Fibroblast of mammary gland (primary cell): ENCODE results near the gene KCNAB3.
A peak's percentile ranks its signal among the peaks of the same experiment; 100 is the strongest.
"Not testable (repeated sequence)": the region's sequence is repeated elsewhere in the genome, so short reads cannot be mapped to it uniquely, and the experiment has no call there.

ENCODE experiments used
- DNase-seq: peaks from one replicate; pipeline ENCODE4 v3.0.0-alpha.2; 2010; ENCODE audit warnings: low read depth
- H3K4me3 ChIP-seq: 2 replicates; pipeline ENCODE4 v1.5.1; 2011; ENCODE audit warnings: low read depth, mild to moderate bottlenecking, low read length, moderate library complexity; ENCODE audit not compliant: control insufficient read depth
- CTCF ChIP-seq: conservative IDR thresholded peaks from 2 replicates; pipeline ENCODE4 v1.5.1; 2011; ENCODE audit warnings: low read depth, low read length, inconsistent platforms; ENCODE audit not compliant: control insufficient read depth, insufficient read depth

KCNAB3 gene

GRCh38 chr17:7969433-7969832, 39.8 kb upstream of the KCNAB3 start:
- peak; percentile 45 for DNase-seq
- no peak for TF ChIP-seq CTCF
- H3K4me3 ChIP-seq, result no peak overlapping the region

GRCh38 chr17:7967751-7968150, 38.1 kb upstream of the KCNAB3 start:
- TF ChIP-seq CTCF, result no peak
- H3K4me3 ChIP-seq, result no peak overlapping the region
- no peak for DNase-seq

- no peak for TF ChIP-seq CTCF
Measured at GRCh38 chr17:7961421-7961820, 31.8 kb upstream of the KCNAB3 start.

GRCh38 chr17:7959503-7960253, 30.0 kb upstream of the KCNAB3 start:
- no peak overlapping the region for H3K4me3 ChIP-seq
- no peak for TF ChIP-seq CTCF
- peak; percentile 33 for DNase-seq

More at GRCh38 chr17:7961421-7961820, 31.8 kb upstream of the KCNAB3 start:
- no peak overlapping the region for H3K4me3 ChIP-seq
- no peak for DNase-seq

- TF ChIP-seq CTCF, result no peak
- H3K4me3 ChIP-seq, result no peak overlapping the region
- DNase-seq, result peak; percentile 45
Measured at GRCh38 chr17:7956228-7956965, 26.7 kb upstream of the KCNAB3 start.

GRCh38 chr17:7955414-7956227, 26.0 kb upstream of the KCNAB3 start:
- peak; percentile 54 for DNase-seq
- TF ChIP-seq CTCF, result no peak
- H3K4me3 ChIP-seq, result no peak overlapping the region

GRCh38 chr17:7953266-7953665, 23.6 kb upstream of the KCNAB3 start:
- not testable (repeated sequence) for DNase-seq, H3K4me3 ChIP-seq
